Pancreas (tissue), 10 donors: Measurements from ENCODE around the gene MTHFSD. TPM values are rescaled to one million over a fixed set of nuclear protein-coding genes. Genes with fewer than 3 reads are reported as not detected.

Experiments
- ATAC-seq, 4 donors: fragments of 200-7000 bp; cut with Tn5 transposase; one replicate each; pipeline versions ENCODE4 v1.8.0 to v1.9.1; 2020; ENCODE audit warnings: mild to moderate bottlenecking in 4 of 4, moderate library complexity in 4 of 4
- DNase-seq, 6 donors: peaks; one replicate each; pipeline ENCODE4 v3.0.0-alpha.2; 2020
- FAIRE-seq: peaks from 2 replicates; lab custom pipeline; 2012; peaks lifted over from hg19 to GRCh38; lab: Jason Lieb, UNC
- H3K27ac ChIP-seq, 4 donors: fragments of 200-600 bp; sonication (generic); 1 replicate in 3 of 4; 2 replicates in 1 of 4; pipeline versions ENCODE4 v1.5.0 to v1.8.0; 2020
- H3K27me3 ChIP-seq, 4 donors: fragments of 200-600 bp; one replicate each; pipeline ENCODE4 v1.8.0; 2021
- H3K36me3 ChIP-seq, 3 donors: fragments of 200-600 bp; sonication (generic) in 1 of 3; one replicate each; pipeline versions ENCODE4 v1.5.0 to v1.8.0; 2020 to 2021
- H3K4me1 ChIP-seq, 3 donors: fragments of 200-600 bp; one replicate each; pipeline ENCODE4 v1.8.0; 2021
- H3K4me3 ChIP-seq, 4 donors: fragments of 200-600 bp; sonication (generic) in 2 of 4; one replicate each; pipeline versions ENCODE4 v1.5.0 to v1.8.0; 2020 to 2021
- H3K9me3 ChIP-seq, 4 donors: fragments of 200-600 bp; one replicate each; pipeline ENCODE4 v1.8.0; 2021
- WGBS, 2 donors: extraction: QIAGEN DNeasy Blood & Tissue Kit; methylation state at CpG; one replicate each; pipeline ENCODE4 v1.1.7; 2013; 5-methylcytosine and 5-hydroxymethylcytosine counted together
- intact Hi-C, 3 donors: fragments of 100-400 bp; cut with DNase I; formaldehyde crosslinking; loops; one replicate each; pipeline versions ENCODE4 v1.11.1 to v1.14.2; 2022
- polyA plus RNA-seq, 2 donors: library from polyadenylated mRNA; stranded (reverse); fragments of 200-250 nt; gene quantifications; one replicate each; pipeline ENCODE4 v1.2.3, GENCODE V29; 2013
- total RNA-seq, 6 donors: library from RNA; stranded (reverse); fragmentation: NEBNext Ultra II Directional in 4 of 6; extraction: Animal tissue kit (Norgen Biotek cat#: 25700) in 4 of 6; gene quantifications; one replicate each; pipeline versions ENCODE4 v1.2.1 to v1.2.4, GENCODE V29; 2021 to 2023
- TF ChIP-seq, protein P1 (sequence below), 4 donors: fragments of 200-600 bp; sonication (generic) in 3 of 4; IDR thresholded peaks; one replicate each; pipeline versions ENCODE4 v1.5.0 to v1.8.0; 2021; ENCODE audit warnings: antibody characterized with exemption in 4 of 4
- donor health status: healthy with polysubstance abuse.
- donor health status: DM: no; HTN: no; CAD: no; lungs with moderate emphysema.
- donor health status: DM: no; HTN: no; CAD: no.
- donor health status: control.
- donor health status: control.
- donor health status: Bipolar disorder and iron deficiency.
- donor health status: DM: yes; HTN: yes; CAD: no.
- donor health status: DM: no; HTN: no; CAD: no.
- donor health status: DM: no; HTN: no; CAD: no.
- donor health status: DM: yes; HTN: yes; CAD: no.

The MTHFSD gene
- total and polyA plus RNA-seq, 8 donors = 7.3 to 17.6 (median 10.4) TPM

DNA sequence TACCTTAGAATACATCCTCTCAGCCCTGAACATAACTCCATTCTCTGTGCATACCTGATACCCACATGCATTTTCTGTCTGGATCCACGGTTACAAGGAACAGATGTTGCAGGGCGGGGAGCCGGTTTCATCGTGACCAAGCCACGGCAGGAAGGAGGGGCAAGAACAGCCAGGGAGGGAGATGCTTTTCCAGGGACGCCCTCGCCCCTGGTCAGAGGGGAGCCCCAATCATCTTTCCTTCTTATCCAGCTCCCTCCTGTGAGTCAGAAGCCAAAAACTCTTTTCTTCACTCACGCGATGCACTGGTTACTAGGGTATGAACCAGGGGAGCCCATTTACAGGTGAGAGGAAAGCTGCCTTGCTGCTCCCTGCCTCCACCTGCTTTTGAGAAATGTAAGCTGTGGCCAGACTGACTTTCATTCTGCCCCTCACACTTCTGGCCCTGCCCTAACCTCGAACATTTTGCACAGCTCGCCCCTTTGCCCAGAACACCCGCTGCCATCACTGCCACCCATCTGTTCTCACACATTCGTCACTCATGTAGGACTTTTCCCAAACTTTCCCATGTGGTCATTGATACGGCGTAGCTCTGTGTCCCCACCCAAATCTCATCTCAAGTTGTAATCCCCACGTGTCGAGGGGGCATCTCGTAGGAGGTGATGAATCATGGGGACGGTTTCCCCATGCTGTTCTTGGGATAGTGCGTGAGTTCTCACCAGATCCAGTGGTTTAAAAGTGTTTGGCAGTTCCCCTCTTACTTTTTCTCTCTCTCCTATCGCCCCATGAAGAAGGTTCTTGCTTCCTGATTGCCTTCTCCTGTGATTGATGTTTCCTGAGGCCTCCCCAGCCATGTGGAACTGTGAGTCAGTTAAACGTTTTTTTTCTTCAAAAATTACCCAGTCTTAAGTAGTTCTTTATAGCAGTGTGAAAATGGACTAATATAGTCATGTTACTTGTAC lies 43.9 kb upstream of the MTHFSD start:
- FAIRE-seq (no peak), DNase-seq (no peak), ATAC-seq (no peak)
- Histone ChIP-seq H3K27me3 (peaks cover 0 to 10% (median 0%) of the 10 kb centered on the region in 4 donors), H3K27ac (no peak overlapping the region), H3K36me3 (no peaks in the 10 kb centered on the region), H3K4me1 (no peaks in the 10 kb centered on the region), H3K9me3 (no peaks in the 10 kb centered on the region), H3K4me3 (no peak overlapping the region)
- intact Hi-C loops = no loop called here
- 49 to 65% methylated on average over 22 of the region's 22 CpGs for WGBS, 2 donors
- TF ChIP-seq, protein P1, sequence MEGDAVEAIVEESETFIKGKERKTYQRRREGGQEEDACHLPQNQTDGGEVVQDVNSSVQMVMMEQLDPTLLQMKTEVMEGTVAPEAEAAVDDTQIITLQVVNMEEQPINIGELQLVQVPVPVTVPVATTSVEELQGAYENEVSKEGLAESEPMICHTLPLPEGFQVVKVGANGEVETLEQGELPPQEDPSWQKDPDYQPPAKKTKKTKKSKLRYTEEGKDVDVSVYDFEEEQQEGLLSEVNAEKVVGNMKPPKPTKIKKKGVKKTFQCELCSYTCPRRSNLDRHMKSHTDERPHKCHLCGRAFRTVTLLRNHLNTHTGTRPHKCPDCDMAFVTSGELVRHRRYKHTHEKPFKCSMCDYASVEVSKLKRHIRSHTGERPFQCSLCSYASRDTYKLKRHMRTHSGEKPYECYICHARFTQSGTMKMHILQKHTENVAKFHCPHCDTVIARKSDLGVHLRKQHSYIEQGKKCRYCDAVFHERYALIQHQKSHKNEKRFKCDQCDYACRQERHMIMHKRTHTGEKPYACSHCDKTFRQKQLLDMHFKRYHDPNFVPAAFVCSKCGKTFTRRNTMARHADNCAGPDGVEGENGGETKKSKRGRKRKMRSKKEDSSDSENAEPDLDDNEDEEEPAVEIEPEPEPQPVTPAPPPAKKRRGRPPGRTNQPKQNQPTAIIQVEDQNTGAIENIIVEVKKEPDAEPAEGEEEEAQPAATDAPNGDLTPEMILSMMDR (IDR thresholded peaks at IDR 0.05) = no peak

DNA sequence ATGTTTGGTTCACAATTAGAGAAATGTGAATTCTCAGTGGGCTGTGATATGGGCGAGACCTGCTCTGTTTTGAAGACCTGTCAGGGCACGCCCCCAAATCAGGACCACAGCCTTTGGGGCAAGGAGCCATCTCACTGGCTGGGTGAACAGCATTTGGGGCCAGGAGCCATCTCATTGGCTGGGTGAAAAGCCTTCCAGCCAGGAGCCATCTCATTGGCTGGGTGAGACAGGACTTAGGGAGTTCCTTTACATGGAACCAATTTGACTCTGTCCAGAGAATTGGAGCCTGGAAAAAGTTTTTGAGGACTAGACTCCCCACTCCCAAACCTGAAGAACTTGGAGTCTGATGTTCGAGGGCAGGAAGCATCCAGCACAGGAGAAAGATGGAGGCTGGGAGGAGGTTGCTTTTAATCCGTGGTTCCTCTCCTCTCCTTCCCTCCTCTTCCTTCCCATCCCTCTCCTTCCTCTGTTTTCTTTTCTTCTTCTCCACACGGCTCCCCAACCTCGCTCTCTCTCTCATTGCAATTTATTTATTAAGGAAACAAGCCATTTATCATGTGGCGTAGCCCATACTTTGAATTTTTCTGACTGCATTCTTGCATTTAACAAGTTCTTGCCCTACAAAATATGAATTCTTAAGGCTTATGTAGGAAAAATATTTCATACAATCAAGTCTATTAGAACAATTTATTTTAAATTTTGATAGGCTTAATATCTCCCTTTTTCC lies 43.0 kb upstream of the MTHFSD start:
- intact Hi-C loops = no loop called here
- no peak overlapping the region for H3K4me3 ChIP-seq
- 33 to 47% methylated on average over 7 of the region's 7 CpGs for WGBS, 2 donors
- H3K27ac ChIP-seq = no peak overlapping the region
- no peaks in the 10 kb centered on the region for H3K9me3 ChIP-seq
- TF ChIP-seq, protein P1 (IDR thresholded peaks at IDR 0.05) = no peak
- no peak for ATAC-seq
- no peaks in the 10 kb centered on the region for H3K36me3 ChIP-seq
- peaks cover 0 to 11% (median under 1%) of the 10 kb centered on the region in 4 donors for H3K27me3 ChIP-seq
- FAIRE-seq = no peak
- no peaks in the 10 kb centered on the region for H3K4me1 ChIP-seq
- no peak for DNase-seq

DNA sequence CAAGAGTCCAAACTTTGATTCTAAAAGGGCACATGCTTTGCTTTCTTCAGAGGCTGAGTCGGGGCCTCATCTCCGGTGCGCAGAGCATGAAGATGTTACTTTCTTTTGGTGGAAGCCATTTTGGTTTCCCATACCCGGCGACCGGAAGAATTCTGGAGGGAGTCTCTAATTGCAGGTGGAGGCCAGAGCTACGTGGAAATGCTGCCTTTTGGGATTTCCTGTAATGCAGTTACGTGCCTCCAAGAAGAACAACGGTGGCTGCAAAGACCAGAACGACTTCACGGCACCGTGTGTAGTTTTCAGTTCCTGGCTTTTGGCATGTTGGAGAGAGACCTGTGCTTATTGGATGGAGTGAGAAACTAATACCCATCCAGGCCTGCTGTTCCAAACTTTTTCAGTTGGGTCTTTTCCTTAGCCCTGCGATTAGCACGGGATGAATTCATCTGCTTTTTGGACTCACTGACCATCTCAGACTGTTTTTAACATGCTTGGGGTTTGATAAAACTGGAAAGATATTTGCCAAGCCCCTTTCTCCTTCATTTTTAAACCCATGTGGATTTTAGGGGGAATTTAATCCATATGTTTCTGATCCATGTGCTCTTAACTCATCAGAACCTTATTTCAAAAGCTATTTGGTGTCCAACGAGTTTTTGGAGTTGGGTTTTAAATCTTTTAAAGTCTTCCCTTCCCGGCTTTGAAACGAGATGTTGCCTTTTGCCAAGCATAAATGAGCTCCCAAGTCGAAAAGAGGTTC lies 42.3 kb upstream of the MTHFSD start:
- no peak for FAIRE-seq

DNA sequence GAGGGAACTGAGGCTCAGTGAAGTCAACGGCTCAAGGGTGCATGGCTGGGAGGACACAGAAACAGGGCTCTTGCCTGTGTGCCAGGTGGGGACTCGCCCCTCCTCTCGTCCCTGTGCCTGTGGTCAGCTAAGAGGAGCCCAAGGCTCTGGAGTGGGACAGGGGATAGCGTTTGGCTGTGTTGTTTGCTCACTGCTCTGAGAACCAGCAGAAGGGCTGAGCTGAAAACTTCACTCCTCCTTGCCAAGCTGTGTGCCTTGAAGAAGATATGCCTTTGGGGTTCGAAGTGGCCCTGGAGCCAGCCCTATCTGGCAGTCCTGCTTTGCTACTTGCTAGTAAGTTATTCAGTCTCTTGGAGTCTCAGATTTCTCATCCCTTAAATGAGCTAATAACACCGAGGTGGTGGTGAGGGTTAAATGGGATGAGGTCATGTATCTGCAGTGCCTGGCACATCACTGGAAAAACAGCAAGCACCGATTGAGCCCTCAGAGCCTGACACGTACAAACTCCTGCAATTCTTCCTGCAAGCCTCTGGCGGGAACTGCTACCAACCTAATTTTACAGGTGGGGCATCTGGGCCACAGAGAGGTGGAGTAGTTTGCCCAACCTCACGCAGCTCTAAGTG lies 41.1 kb upstream of the MTHFSD start:
- Histone ChIP-seq H3K4me3 (no peak overlapping the region), H3K9me3 (no peaks in the 10 kb centered on the region), H3K4me1 (no peaks in the 10 kb centered on the region), H3K36me3 (no peaks in the 10 kb centered on the region), H3K27me3 (peaks cover 0 to 6% (median 2%) of the 10 kb centered on the region in 4 donors), H3K27ac (no peak overlapping the region)
- TF ChIP-seq, protein P1 (IDR thresholded peaks at IDR 0.05) = no peak
- ATAC-seq (no peak), DNase-seq (no peak), FAIRE-seq (no peak)
- 35 to 38% methylated on average over 10 of the region's 10 CpGs for WGBS, 2 donors
- intact Hi-C loops = no loop called here

More for the DNA sequence above, 42.3 kb upstream of the MTHFSD start:
- H3K4me3 ChIP-seq = no peak overlapping the region
- DNase-seq (no peak), ATAC-seq (no peak)
- peaks cover 0 to 11% (median 2%) of the 10 kb centered on the region in 4 donors for H3K27me3 ChIP-seq
- intact Hi-C loops = no loop called here
- no peaks in the 10 kb centered on the region for H3K36me3 ChIP-seq
- H3K27ac ChIP-seq = no peak overlapping the region
- no peaks in the 10 kb centered on the region for H3K9me3 ChIP-seq
- TF ChIP-seq, protein P1 (IDR thresholded peaks at IDR 0.05) = no peak
- WGBS, 2 donors = 68 to 72% methylated on average over 18 of the region's 18 CpGs
- no peaks in the 10 kb centered on the region for H3K4me1 ChIP-seq
